Measurements from ENCODE around the gene TGFBR1.

Gene TGFBR1

GRCh38 chr9:99138424-99139284, 33.7 kb downstream of the TGFBR1 start:
- no peak for DNase-seq

GRCh38 chr9:99139868-99140267, 35.0 kb downstream of the TGFBR1 start:
- no peak for DNase-seq

GRCh38 chr9:99140685-99141314, 35.9 kb downstream of the TGFBR1 start:
- no peak for DNase-seq

- DNase-seq: no peak
Observed at GRCh38 chr9:99141849-99142248, 36.9 kb downstream of the TGFBR1 start.

- no peak for DNase-seq
Observed at GRCh38 chr9:99142275-99142674, 37.4 kb downstream of the TGFBR1 start.

- DNase-seq: no peak
Observed at GRCh38 chr9:99143655-99144054, 38.7 kb downstream of the TGFBR1 start.

- no peak for DNase-seq
Observed at GRCh38 chr9:99144966-99145365, 40.1 kb downstream of the TGFBR1 start.

- DNase-seq: no peak
Observed at GRCh38 chr9:99146574-99146973, 41.7 kb downstream of the TGFBR1 start.

- no peak for DNase-seq
Observed at GRCh38 chr9:99147177-99147576, 42.3 kb downstream of the TGFBR1 start.

- DNase-seq: no peak
Observed at GRCh38 chr9:99150451-99151171, 45.7 kb downstream of the TGFBR1 start.

GRCh38 chr9:99154356-99154755, 49.4 kb downstream of the TGFBR1 start:
- no peak for DNase-seq

GRCh38 chr9:99155736-99156135, 50.8 kb downstream of the TGFBR1 start:
- no peak for DNase-seq

- no peak for DNase-seq
Observed at GRCh38 chr9:99158629-99159028, 53.7 kb downstream of the TGFBR1 start.

- no peak for DNase-seq
Observed at GRCh38 chr9:99160173-99160572, 55.3 kb downstream of the TGFBR1 start.

GRCh38 chr9:99162759-99163364, 57.9 kb downstream of the TGFBR1 start:
- DNase-seq: no peak

- DNase-seq: no peak
Observed at GRCh38 chr9:99166149-99166548, 61.2 kb downstream of the TGFBR1 start.

- no peak for DNase-seq
Observed at GRCh38 chr9:99167119-99167518, 62.2 kb downstream of the TGFBR1 start.

- no peak for DNase-seq
Observed at GRCh38 chr9:99167694-99168093, 62.8 kb downstream of the TGFBR1 start.

GRCh38 chr9:99169086-99169485, 64.2 kb downstream of the TGFBR1 start:
- no peak for DNase-seq

GRCh38 chr9:99169982-99170761, 65.3 kb downstream of the TGFBR1 start:
- DNase-seq: peak; percentile 33

GRCh38 chr9:99171225-99172123, 66.6 kb downstream of the TGFBR1 start:
- DNase-seq: no peak
